Globus pallidus (tissue), 1 donor: ENCODE data around the gene DNAJC17.

Experiments used
- DNase-seq: peaks from one replicate; pipeline ENCODE4 v3.0.0-alpha.2; 2015; ENCODE audit warnings: low spot score

Gene DNAJC17

GRCh38 chr15:40807028-40807887, at the start of gene DNAJC17, which contains the start of gene ZFYVE19:
Gene DNAJC17, minus strand, starts transcription at chr15:40807473. Its CDS starts 27 bp downstream, at chr15:40807446.
Gene ZFYVE19, plus strand, starts transcription at chr15:40807089. Its CDS starts 501 bp downstream, at chr15:40807590.
- DNase-seq, result peak; percentile 99

GRCh38 chr15:40856746-40857145, 49.5 kb upstream of the DNAJC17 start:
- no peak for DNase-seq

GRCh38 chr15:40855706-40856234, 48.5 kb upstream of the DNAJC17 start:
- no peak for DNase-seq

GRCh38 chr15:40854161-40854560, 46.9 kb upstream of the DNAJC17 start:
- DNase-seq, result no peak

GRCh38 chr15:40853241-40853890, 46.1 kb upstream of the DNAJC17 start:
- no peak for DNase-seq

GRCh38 chr15:40852529-40852928, 45.3 kb upstream of the DNAJC17 start:
- no peak for DNase-seq

- no peak for DNase-seq
Measured at GRCh38 chr15:40850576-40851112, 43.4 kb upstream of the DNAJC17 start.

- peak; percentile 60 for DNase-seq
Measured at GRCh38 chr15:40847223-40847961, 40.1 kb upstream of the DNAJC17 start.

- no peak for DNase-seq
Measured at GRCh38 chr15:40846841-40847222, 39.6 kb upstream of the DNAJC17 start.

- no peak for DNase-seq
Measured at GRCh38 chr15:40845511-40846284, 38.4 kb upstream of the DNAJC17 start.

- DNase-seq, result no peak
Measured at GRCh38 chr15:40845036-40845435, 37.8 kb upstream of the DNAJC17 start.

GRCh38 chr15:40844696-40845030, 37.4 kb upstream of the DNAJC17 start:
- DNase-seq, result no peak

- no peak for DNase-seq
Measured at GRCh38 chr15:40843885-40844695, 36.8 kb upstream of the DNAJC17 start, which contains the start of gene SPINT1. Gene SPINT1, plus strand, starts transcription at chr15:40844048. Its CDS starts 507 bp downstream, at chr15:40844555.

- no peak for DNase-seq
Measured at GRCh38 chr15:40843261-40843884, 36.1 kb upstream of the DNAJC17 start.

- no peak for DNase-seq
Measured at GRCh38 chr15:40841741-40842140, 34.5 kb upstream of the DNAJC17 start.

GRCh38 chr15:40838756-40839155, 31.5 kb upstream of the DNAJC17 start:
- no peak for DNase-seq

GRCh38 chr15:40836020-40836419, 28.7 kb upstream of the DNAJC17 start:
- no peak for DNase-seq

GRCh38 chr15:40832903-40833302, 25.6 kb upstream of the DNAJC17 start:
- DNase-seq, result no peak

- no peak for DNase-seq
Measured at GRCh38 chr15:40831861-40832260, 24.6 kb upstream of the DNAJC17 start.

GRCh38 chr15:40830884-40831283, 23.6 kb upstream of the DNAJC17 start:
- DNase-seq, result no peak
